H9 (cell line): ENCODE results near the gene CFAP299. TPM values are rescaled to one million over a fixed set of nuclear protein-coding genes. Genes with fewer than 3 reads are reported as not detected.

Source experiments
- DNase-seq: peaks from one replicate; pipeline ENCODE4 v3.0.0-alpha.2; 2017
- H2AFZ ChIP-seq: one replicate; pipeline ENCODE4 v1.6.1; 2013; ENCODE audit warnings: mild to moderate bottlenecking, low read length, control low read depth, moderate library complexity
- H2AK5ac ChIP-seq: 2 replicates; pipeline ENCODE4 v1.6.1; 2013; ENCODE audit warnings: low read length, control low read depth, mixed read lengths; ENCODE audit not compliant: insufficient read length
- H2BK120ac ChIP-seq: one replicate; pipeline ENCODE4 v1.6.1; 2013; ENCODE audit warnings: low read depth, mild to moderate bottlenecking, low read length, control low read depth, inconsistent platforms; ENCODE audit not compliant: poor library complexity, severe bottlenecking
- H2BK12ac ChIP-seq: 2 replicates; pipeline ENCODE4 v1.6.1; 2013; ENCODE audit warnings: low read length, control low read depth, mixed read lengths, low read depth; ENCODE audit not compliant: insufficient read length
- H2BK15ac ChIP-seq: 2 replicates; pipeline ENCODE4 v1.6.1; 2013; ENCODE audit warnings: low read depth, low read length, control low read depth
- H2BK20ac ChIP-seq: one replicate; pipeline ENCODE4 v1.6.1; 2013; ENCODE audit warnings: low read depth, mild to moderate bottlenecking, low read length, control low read depth, inconsistent platforms; ENCODE audit not compliant: poor library complexity, severe bottlenecking
- H2BK5ac ChIP-seq: 2 replicates; pipeline ENCODE4 v1.6.1; 2013; ENCODE audit warnings: low read length, control low read depth, mixed read lengths; ENCODE audit not compliant: insufficient read length
- H3K14ac ChIP-seq: 2 replicates; pipeline ENCODE4 v1.6.1; 2013; ENCODE audit warnings: low read length, control low read depth; ENCODE audit not compliant: insufficient read depth
- H3K18ac ChIP-seq: 2 replicates; pipeline ENCODE4 v1.6.1; 2013; ENCODE audit warnings: low read depth, mild to moderate bottlenecking, mixed read lengths, low read length, control low read depth; ENCODE audit not compliant: insufficient read length
- H3K23ac ChIP-seq: 2 replicates; pipeline ENCODE4 v1.6.1; 2013; ENCODE audit warnings: low read length, control low read depth, mixed read lengths, low read depth; ENCODE audit not compliant: insufficient read length
- H3K23me2 ChIP-seq: 2 replicates; pipeline ENCODE4 v1.6.1; 2013; ENCODE audit warnings: low read depth, mild to moderate bottlenecking, mixed read lengths, low read length, control low read depth; ENCODE audit not compliant: insufficient read length, poor library complexity, severe bottlenecking
- H3K27ac ChIP-seq: 2 replicates; pipeline ENCODE4 v1.5.1; 2013; ENCODE audit warnings: low read length, control low read depth, mixed read lengths, low read depth; ENCODE audit not compliant: insufficient read length
- H3K27me3 ChIP-seq: 2 replicates; pipeline ENCODE4 v1.6.1; 2013; ENCODE audit warnings: low read length, control low read depth, inconsistent platforms; ENCODE audit not compliant: insufficient read depth
- H3K4ac ChIP-seq: 2 replicates; pipeline ENCODE4 v1.6.1; 2013; ENCODE audit warnings: low read depth, mild to moderate bottlenecking, control low read depth, inconsistent platforms, low read length, moderate library complexity
- H3K4me1 ChIP-seq: 2 replicates; pipeline ENCODE4 v1.6.1; 2013; ENCODE audit warnings: low read length, control low read depth, inconsistent platforms; ENCODE audit not compliant: insufficient read depth
- H3K4me2 ChIP-seq: 2 replicates; pipeline ENCODE4 v1.6.1; 2013; ENCODE audit warnings: low read length, control low read depth, mixed read lengths; ENCODE audit not compliant: insufficient read length, insufficient read depth
- H3K56ac ChIP-seq: 2 replicates; pipeline ENCODE4 v1.6.1; 2013; ENCODE audit warnings: low read depth, mild to moderate bottlenecking, mixed read lengths, low read length, control low read depth; ENCODE audit not compliant: insufficient read length
- H3K79me1 ChIP-seq: 2 replicates; pipeline ENCODE4 v1.6.1; 2013; ENCODE audit warnings: low read depth, mild to moderate bottlenecking, moderate library complexity, low read length, control low read depth, inconsistent platforms; ENCODE audit not compliant: insufficient read depth, poor library complexity, severe bottlenecking
- H3K79me2 ChIP-seq: 2 replicates; pipeline ENCODE4 v1.6.1; 2013; ENCODE audit warnings: low read length, control low read depth, inconsistent platforms; ENCODE audit not compliant: insufficient read depth
- H3K9ac ChIP-seq: 2 replicates; pipeline ENCODE4 v1.6.1; 2013; ENCODE audit warnings: low read length, control low read depth, mixed read lengths; ENCODE audit not compliant: insufficient read length; ENCODE audit errors: extremely low read depth
- H3K9me3 ChIP-seq: one replicate; pipeline ENCODE4 v1.6.1; 2013; ENCODE audit warnings: low read depth, low read length, inconsistent platforms; ENCODE audit not compliant: control insufficient read depth
- H3T11ph ChIP-seq: one replicate; pipeline ENCODE4 v1.6.1; 2013; ENCODE audit warnings: mild to moderate bottlenecking, low read length, control low read depth, inconsistent platforms
- H4K20me1 ChIP-seq: one replicate; pipeline ENCODE4 v1.6.1; 2013; ENCODE audit not compliant: control insufficient read depth, insufficient read length, insufficient read depth
- H4K5ac ChIP-seq: 2 replicates; pipeline ENCODE4 v1.6.1; 2013; ENCODE audit warnings: low read depth, mild to moderate bottlenecking, mixed read lengths, low read length, control low read depth; ENCODE audit not compliant: insufficient read length
- H4K8ac ChIP-seq: replicated peaks from 2 replicates; pipeline ENCODE4 v1.6.1; 2013; ENCODE audit warnings: low read length, control low read depth, mixed read lengths, low read depth; ENCODE audit not compliant: insufficient read length
- H4K91ac ChIP-seq: 2 replicates; pipeline ENCODE4 v1.6.1; 2013; ENCODE audit warnings: low read depth, mild to moderate bottlenecking, moderate library complexity, mixed read lengths, low read length, control low read depth; ENCODE audit not compliant: insufficient read length
- H3K27ac Mint-ChIP-seq, 3 experiments: 2 replicates in 2 of 3; 3 replicates in 1 of 3; pipeline ENCODE4 v1.8.0; 2020 to 2021; ENCODE audit warnings: mixed read lengths in 3 of 3, mild to moderate bottlenecking in 1 of 3, moderate library complexity in 1 of 3
- H3K27me3 Mint-ChIP-seq: 2 replicates; pipeline ENCODE4 v1.8.0; 2021; ENCODE audit warnings: low read depth, mild to moderate bottlenecking, moderate library complexity, mixed read lengths
- H3K36me3 Mint-ChIP-seq, 3 experiments: 2 replicates in 2 of 3; 3 replicates in 1 of 3; pipeline ENCODE4 v1.8.0; 2020 to 2021; ENCODE audit warnings: low read depth in 3 of 3, mixed read lengths in 3 of 3; ENCODE audit not compliant: insufficient read depth in 1 of 3
- H3K4me1 Mint-ChIP-seq, 2 experiments: 2 replicates each; pipeline ENCODE4 v1.8.0; 2020; ENCODE audit warnings: mixed read lengths in 2 of 2
- H3K4me3 Mint-ChIP-seq, 2 experiments: 2 replicates in 1 of 2; 3 replicates in 1 of 2; pipeline ENCODE4 v1.8.0; 2020 to 2021; ENCODE audit warnings: mild to moderate bottlenecking in 2 of 2, mixed read lengths in 2 of 2, moderate library complexity in 1 of 2
- H3K9me3 Mint-ChIP-seq, 2 experiments: 2 replicates in 1 of 2; 3 replicates in 1 of 2; pipeline ENCODE4 v1.8.0; 2020; ENCODE audit warnings: mild to moderate bottlenecking in 2 of 2, mixed read lengths in 2 of 2, moderate library complexity in 1 of 2
- WGBS: extraction: QIAGEN DNeasy Blood & Tissue Kit; methylation state at CpG from one replicate; pipeline ENCODE4 v1.1.7; 2013; ENCODE audit warnings: missing lambda C conversion rate, low lambda C conversion rate, mixed read lengths; ENCODE audit not compliant: insufficient read length; ENCODE audit errors: extremely low coverage; 5-methylcytosine and 5-hydroxymethylcytosine counted together
- total RNA-seq: library from RNA; stranded (reverse); gene quantifications from 2 replicates; pipeline ENCODE4 v1.2.1, GENCODE V29; 2021
- TF ChIP-seq, protein P1 (sequence below): fragments of 200-600 bp; sonication (generic); conservative IDR thresholded peaks from 3 replicates; pipeline ENCODE4 v1.8.0; 2021; ENCODE audit warnings: antibody characterized with exemption, mild to moderate bottlenecking

The CFAP299 gene
- total RNA-seq, 1 experiment from 2014 or later: not detected

DNA sequence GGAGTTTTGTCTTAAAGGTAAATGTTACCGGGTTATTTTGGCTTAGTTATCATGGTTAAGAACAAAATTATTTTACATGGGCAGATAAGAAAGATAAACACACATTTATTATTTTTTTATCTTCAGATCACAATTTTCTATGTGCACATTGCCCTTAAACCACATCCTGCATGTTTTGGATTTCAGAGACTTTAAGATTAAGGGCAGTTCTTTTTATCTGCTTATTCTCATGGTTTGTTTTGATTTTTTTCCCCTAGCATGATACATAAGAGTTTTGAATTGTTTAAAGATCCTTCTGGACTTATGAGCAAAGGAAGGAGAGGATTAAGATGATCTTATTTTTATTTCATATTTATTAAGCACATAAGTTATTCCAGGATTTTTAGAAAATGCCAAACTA lies 504.9 kb downstream of the CFAP299 start:
- H3K14ac ChIP-seq: no peak overlapping the region
- no peak overlapping the region for H3T11ph ChIP-seq
- Mint-ChIP-seq H3K27me3 (no peaks in the 10 kb centered on the region), H3K9me3 (peaks cover 5% of the 10 kb centered on the region in 2 experiments; a peak in 3 of 5 replicates), H3K4me1 (no peaks in the 10 kb centered on the region), H3K4me3 (no peak overlapping the region), H3K27ac (no peak overlapping the region), H3K36me3 (peaks cover 0 to 4% (median 0%) of the 10 kb centered on the region in 3 experiments; a peak in 3 of 7 replicates)
- no peaks in the 10 kb centered on the region for H3K23me2 ChIP-seq
- no peak for DNase-seq
- H4K20me1 ChIP-seq: no peaks in the 10 kb centered on the region
- H2AFZ ChIP-seq: no peak overlapping the region
- no peak overlapping the region for H2BK5ac ChIP-seq
- H4K8ac ChIP-seq: no peak overlapping the region
- H2BK120ac ChIP-seq: no peak overlapping the region
- H2BK15ac ChIP-seq: no peak overlapping the region
- H4K5ac ChIP-seq: no peak overlapping the region
- no peaks in the 10 kb centered on the region for H3K79me1 ChIP-seq
- TF ChIP-seq, protein P1, sequence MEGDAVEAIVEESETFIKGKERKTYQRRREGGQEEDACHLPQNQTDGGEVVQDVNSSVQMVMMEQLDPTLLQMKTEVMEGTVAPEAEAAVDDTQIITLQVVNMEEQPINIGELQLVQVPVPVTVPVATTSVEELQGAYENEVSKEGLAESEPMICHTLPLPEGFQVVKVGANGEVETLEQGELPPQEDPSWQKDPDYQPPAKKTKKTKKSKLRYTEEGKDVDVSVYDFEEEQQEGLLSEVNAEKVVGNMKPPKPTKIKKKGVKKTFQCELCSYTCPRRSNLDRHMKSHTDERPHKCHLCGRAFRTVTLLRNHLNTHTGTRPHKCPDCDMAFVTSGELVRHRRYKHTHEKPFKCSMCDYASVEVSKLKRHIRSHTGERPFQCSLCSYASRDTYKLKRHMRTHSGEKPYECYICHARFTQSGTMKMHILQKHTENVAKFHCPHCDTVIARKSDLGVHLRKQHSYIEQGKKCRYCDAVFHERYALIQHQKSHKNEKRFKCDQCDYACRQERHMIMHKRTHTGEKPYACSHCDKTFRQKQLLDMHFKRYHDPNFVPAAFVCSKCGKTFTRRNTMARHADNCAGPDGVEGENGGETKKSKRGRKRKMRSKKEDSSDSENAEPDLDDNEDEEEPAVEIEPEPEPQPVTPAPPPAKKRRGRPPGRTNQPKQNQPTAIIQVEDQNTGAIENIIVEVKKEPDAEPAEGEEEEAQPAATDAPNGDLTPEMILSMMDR: no peak
- no peak overlapping the region for H3K23ac ChIP-seq
- no peak overlapping the region for H2AK5ac ChIP-seq
- H3K4me1 ChIP-seq: no peaks in the 10 kb centered on the region
- no peak overlapping the region for H3K9ac ChIP-seq
- H2BK20ac ChIP-seq: no peak overlapping the region
- no peaks in the 10 kb centered on the region for H3K79me2 ChIP-seq
- H3K18ac ChIP-seq: no peak overlapping the region
- H3K4me2 ChIP-seq: no peak overlapping the region
- WGBS: no CpG with 5 or more reads among the region's 1 CpG
- no peak overlapping the region for H3K27ac ChIP-seq
- H3K56ac ChIP-seq: no peak overlapping the region
- no peak overlapping the region for H4K91ac ChIP-seq
- no peaks in the 10 kb centered on the region for H3K9me3 ChIP-seq
- no peak overlapping the region for H2BK12ac ChIP-seq
- no peaks in the 10 kb centered on the region for H3K27me3 ChIP-seq
- H3K4ac ChIP-seq: no peak overlapping the region
